EL (cell line): ENCODE measurements around the gene SNX30.

Experiments
- DNase-seq: peaks from one replicate; pipeline ENCODE4 v3.0.0-alpha.2; 2016

SNX30 gene

DNA sequence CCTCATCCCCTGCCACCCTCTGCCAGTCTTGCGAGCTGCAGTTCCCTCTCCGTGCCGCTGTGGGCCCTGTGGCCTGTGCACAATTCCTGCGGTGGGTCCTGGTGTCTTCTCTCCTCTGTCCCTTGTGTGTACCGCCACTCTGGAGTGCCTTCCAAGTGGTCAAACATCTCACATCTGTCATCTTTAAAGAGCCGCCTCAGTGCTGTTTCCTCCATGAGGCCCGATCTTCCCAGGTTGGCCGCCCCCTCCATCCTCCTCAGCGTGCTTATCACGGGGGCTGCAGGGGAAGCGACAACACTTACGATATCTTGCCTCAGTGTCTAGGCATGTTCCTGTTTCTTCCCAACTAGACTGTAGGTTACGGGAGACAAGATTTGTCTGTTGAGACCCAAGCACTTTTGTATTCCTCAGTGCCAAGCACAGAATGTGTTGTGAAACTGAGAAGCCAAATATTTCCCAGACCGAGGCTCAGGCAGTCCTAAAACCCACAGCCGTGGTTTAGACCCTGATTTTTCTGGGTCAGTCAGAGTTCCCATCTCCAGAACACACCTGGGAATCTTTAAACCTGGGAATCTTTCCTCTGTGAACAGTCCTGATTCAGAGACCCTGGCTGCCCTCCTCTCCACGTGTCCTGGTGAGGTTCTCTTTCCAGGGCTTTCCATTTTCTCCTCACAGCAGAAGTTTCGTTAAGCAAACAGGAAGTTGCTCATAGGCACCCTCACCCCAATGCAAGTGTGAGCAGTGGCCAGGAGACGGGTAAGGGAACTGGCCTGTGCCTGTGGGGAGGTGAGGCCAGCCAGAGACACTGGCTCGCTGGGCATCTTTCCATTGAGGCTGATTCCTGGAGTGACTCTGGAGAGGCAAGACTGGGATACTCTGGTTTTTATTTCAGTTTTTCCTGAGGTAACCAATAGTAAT lies 111.3 kb downstream of the SNX30 start:
- DNase-seq: peak; percentile 40

- DNase-seq: no peak
Measured at GRCh38 chr9:112863214-112863613, 112.7 kb downstream of the SNX30 start.

GRCh38 chr9:112863746-112864145 lies 113.2 kb downstream of the SNX30 start:
- no peak for DNase-seq

DNA sequence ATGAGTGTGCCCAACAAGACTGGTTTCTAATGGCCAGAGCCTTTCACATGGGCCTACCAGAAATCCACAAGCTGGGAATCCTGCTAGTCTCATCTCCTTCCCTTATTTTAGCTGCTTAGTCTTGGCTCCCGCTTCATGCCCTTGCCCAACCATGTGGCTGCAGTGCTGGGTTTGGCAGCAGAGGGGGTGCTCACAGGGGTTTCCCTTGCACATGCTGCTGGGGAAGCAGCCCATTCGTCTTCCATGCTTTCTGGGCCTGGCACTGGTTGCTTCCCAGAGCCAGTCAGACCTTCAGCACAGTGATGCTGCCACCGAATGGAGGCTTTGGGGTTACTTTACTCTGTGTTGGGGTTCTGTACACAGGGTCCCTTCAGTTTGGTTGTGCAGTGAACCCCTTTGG lies 113.8 kb downstream of the SNX30 start:
- no peak for DNase-seq

DNA sequence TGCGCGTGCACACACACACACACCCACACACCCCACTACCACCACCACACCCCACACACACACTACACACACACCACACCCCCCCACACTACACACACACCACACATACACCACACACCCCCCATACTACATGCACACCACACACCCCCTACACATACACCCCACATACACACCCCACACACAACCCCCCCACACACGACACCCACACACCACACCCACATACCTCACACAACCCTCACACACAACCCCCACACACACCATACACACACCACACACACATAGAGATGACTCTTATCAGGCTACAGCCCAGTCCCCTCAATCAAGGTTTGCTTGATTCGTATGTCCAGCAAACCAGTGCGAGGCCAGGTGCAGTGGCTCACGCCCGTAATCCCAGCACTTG lies 114.4 kb downstream of the SNX30 start:
- DNase-seq: no peak

DNA sequence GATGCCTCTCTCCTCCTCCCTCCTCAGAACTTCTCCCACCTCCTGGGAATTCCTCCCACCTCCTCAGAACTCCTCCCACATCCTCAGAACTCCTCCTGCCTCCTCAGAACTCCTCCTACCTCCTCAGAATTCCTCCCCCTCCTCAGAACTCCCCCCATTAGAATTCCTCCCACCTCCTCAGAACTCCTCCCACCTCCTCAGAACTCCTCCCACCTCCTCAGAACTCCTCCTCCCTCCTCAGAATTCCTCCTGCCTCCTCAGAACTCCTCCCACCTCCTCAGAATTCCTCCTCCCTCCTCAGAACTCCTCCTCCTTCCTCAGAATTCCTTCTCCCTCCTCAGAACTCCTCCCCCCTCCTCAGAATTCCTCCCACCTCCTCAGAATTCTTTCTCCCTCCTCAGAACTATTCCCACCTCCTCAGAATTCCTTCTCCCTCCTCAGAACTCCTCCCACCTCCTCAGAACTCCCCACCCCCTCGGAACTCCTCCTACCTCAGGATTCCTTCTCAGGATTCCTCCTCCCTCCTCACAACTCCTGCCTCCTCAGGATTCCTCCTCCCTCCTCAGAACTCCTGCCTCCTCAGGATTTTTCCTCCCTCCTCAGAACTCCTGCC lies 116.2 kb downstream of the SNX30 start:
- DNase-seq: peak; percentile 89

- peak; percentile 93 for DNase-seq
Measured at GRCh38 chr9:112867275-112867991, 116.9 kb downstream of the SNX30 start.

- no peak for DNase-seq
Measured at GRCh38 chr9:112868461-112868860, 117.9 kb downstream of the SNX30 start.

- DNase-seq: no peak
Measured at GRCh38 chr9:112869041-112869529, 118.5 kb downstream of the SNX30 start.

DNA sequence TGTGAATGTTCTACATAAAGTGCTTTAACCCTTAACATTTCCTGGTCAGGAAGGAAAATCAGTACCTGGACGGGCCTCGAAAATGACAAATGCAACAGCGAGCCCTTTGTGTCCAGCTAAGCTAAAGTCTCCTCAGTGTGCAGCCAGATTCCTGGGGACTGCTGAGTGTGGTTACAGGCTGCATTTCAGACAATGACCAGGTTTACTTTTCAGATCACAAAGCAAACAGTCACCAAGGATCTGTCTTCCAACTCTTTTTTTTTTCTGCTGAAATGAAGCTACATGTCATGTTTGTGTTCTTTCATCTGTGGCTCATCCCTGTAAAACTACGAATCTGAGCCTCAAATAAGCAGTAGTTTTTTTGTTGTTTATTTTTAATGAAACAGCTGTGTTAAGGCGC lies 119.4 kb downstream of the SNX30 start:
- no peak for DNase-seq

DNA sequence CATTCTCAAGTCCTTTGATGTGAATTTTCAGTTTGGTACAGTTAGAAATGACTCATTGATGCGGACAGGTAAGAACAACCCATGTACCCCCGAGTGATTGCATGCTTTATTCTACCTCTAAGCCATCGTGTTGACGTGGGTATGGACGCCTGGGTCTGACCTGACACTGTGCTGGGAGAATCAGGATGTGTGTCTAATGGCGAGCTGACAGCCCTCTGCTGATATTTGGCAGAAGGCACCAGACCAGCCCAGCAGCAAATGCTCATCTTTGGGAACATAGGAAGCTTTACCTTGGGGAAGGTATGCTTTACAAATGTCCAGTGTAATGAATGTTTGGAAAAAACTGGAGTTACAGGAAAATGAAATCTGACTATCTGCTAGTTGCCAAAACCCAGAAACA lies 120.0 kb downstream of the SNX30 start:
- no peak for DNase-seq

DNA sequence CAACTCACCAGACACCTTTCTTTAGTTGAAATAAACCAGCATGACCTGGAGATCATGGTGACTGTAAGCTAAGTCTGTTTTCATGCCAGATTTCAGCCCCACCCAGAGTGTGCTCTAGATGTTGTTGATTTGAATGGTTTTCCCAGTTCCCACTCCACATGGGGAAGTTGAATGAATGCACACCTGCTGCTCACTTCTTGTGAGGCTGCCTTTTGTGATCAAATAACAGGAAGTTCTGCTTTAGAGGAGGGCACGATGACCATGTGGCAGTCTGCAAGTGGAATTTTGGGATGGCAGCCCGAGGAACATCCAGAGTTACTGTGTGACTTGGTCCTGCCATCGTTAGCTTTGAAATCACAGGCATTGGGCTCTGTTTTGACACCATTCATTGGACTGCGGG lies 121.5 kb downstream of the SNX30 start:
- DNase-seq: no peak

- DNase-seq: no peak
Measured at GRCh38 chr9:112873773-112874405, 123.3 kb downstream of the SNX30 start.

- no peak for DNase-seq
Measured at GRCh38 chr9:112878752-112879151, 128.2 kb downstream of the SNX30 start.

DNA sequence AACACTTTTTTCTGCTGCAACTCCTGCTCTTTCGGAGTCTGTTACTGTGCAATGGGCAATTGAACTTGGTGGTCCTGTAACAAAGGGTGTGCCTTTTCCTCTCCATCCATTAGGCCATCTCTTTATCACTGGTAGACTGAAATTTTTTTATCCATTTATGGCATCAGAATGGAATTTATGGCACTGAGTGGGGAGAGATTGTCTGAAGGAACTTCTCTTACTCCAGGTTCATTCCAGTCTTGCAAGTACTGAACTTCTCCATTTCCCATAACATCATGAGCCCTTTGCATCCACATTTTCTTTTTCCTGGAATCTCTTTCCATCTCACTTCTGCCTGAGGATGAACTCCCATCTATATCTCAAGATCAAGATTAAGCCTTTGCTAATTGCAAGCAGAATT lies 130.1 kb downstream of the SNX30 start:
- no peak for DNase-seq

DNA sequence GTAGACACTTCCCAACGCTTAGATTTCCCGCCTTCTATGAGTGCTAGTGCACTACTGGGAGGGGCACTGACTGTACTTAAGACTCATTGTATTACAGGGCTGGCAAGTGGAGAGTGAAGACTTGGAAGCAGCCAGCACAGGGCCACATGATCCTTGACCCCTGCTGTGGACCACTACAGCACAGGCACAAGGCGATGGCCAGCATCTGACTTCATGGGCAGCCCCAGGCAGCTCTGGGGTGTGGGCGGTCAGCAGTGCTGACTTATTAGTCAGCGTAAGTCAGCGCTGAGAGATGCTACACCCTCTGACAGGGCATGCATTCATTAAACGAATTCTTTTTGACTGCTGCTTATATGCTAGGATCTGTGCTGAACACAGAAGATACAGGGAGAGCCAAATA lies 130.8 kb downstream of the SNX30 start:
- DNase-seq: peak; percentile 93

DNA sequence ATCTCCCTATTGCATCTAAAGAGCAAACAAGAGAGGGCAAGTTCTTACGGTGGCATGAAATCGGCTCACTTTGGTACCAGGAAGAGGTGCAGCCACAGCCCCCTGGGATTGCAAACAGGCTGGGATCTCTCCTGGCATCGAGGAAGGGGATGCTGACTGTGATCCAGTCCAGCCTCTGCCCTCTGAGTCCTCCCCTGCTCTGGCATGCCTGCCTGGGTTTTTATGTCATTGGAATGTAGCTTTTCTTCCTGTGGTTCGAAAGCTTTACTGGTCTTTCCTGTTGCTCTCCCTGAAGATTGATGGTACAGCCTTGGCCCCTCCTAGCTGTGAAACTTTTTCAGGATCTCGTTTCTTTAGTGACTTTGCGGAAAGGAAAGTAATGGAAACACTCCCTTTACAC lies 133.5 kb downstream of the SNX30 start:
- peak; percentile 78 for DNase-seq

DNA sequence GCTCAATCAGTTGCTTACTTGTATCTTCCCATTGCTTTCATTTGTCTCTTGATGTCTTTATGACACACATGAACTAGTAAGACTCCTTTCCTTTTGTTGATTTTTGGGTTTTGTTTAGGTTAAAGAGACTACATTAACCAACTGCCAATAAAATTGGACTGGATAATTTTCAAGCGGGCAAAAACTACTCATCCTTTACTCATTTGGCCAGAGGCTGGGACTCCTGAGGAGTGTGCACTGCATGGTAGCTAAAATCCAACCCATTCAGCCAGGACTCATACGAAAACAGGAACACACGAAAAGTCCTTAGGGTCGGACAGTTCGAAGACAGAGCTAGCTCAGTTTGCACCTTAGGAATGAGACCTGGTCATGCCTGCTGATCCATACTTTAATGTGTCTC lies 134.2 kb downstream of the SNX30 start:
- DNase-seq: peak; percentile 41

DNA sequence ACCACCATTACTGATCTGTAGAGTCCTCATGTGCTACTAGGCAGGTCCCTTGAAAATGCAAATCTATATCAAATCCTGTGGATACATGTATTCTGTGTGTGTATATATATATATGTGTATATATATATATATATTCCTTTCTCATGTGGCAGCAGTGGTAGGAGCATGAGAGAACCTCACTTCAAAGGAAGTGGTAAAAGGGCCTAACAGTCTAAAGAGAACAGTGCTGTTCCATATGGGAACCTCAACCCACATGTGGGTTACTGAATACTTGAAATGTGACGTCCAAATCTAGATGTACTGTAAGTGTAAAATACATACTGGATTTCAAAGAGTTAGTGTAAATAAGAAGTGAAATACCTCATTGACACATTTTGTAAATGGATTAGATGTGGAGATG lies 134.8 kb downstream of the SNX30 start:
- DNase-seq: no peak

GRCh38 chr9:112886351-112886750 lies 135.8 kb downstream of the SNX30 start:
- DNase-seq: no peak

GRCh38 chr9:112887381-112887780 lies 136.8 kb downstream of the SNX30 start:
- no peak for DNase-seq

GRCh38 chr9:112890106-112891081 lies 139.8 kb downstream of the SNX30 start, which contains the start of gene SLC46A2:
SLC46A2 (minus strand) TSS chr9:112890876; CDS start chr9:112890681, 195 bp downstream.
- peak; percentile 26 for DNase-seq
